Esophagus squamous epithelium (tissue), 5 donors: Measurements from ENCODE around the gene UBAC2. TPM values are rescaled to one million over a fixed set of nuclear protein-coding genes. Genes with fewer than 3 reads are reported as not detected.

Experiments used
- DNase-seq: peaks from one replicate; lab custom pipeline; 2025; lab: John Stamatoyannopoulos, UW
- H3K27ac ChIP-seq, 4 donors: fragments of 200-600 bp; sonication (generic); one replicate each; pipeline ENCODE4 v1.5.1; 2016 to 2019; ENCODE audit warnings: mild to moderate bottlenecking in 1 of 4
- H3K27me3 ChIP-seq, 4 donors: fragments of 200-600 bp; sonication (generic); 1 replicate in 3 of 4; 2 replicates in 1 of 4; pipeline versions ENCODE4 v1.5.1 to v1.6.0; 2017 to 2021; ENCODE audit warnings: antibody characterized with exemption in 1 of 4
- H3K36me3 ChIP-seq, 3 donors: fragments of 200-600 bp; sonication (generic); one replicate each; pipeline ENCODE4 v1.5.1; 2016 to 2019
- H3K4me1 ChIP-seq, 3 donors: fragments of 200-600 bp; sonication (generic); one replicate each; pipeline ENCODE4 v1.5.1; 2017 to 2019
- H3K4me3 ChIP-seq, 4 donors: fragments of 200-600 bp; sonication (generic); 1 replicate in 3 of 4; 2 replicates in 1 of 4; pipeline ENCODE4 v1.5.1; 2016 to 2019; ENCODE audit warnings: mild to moderate bottlenecking in 2 of 4, moderate library complexity in 1 of 4
- H3K9me3 ChIP-seq, 3 donors: fragments of 200-600 bp; sonication (generic); one replicate each; pipeline ENCODE4 v1.5.1; 2016 to 2019
- CTCF ChIP-seq, 6 experiments: fragments of 450-650 bp in 4 of 6; fragments of 200-600 bp in 2 of 6; sonication (generic) in 2 of 6; IDR thresholded peaks; one replicate each; pipeline ENCODE4 v1.5.1; 2016 to 2019; ENCODE audit warnings: antibody characterized with exemption in 6 of 6, mild to moderate bottlenecking in 4 of 6, moderate library complexity in 4 of 6
- POLR2A ChIP-seq, 4 donors: fragments of 450-650 bp; IDR thresholded peaks; one replicate each; pipeline ENCODE4 v1.6.1; 2017; ENCODE audit warnings: antibody characterized with exemption in 4 of 4, mild to moderate bottlenecking in 4 of 4, moderate library complexity in 3 of 4
- WGBS, 2 donors: methylation state at CpG; one replicate each; pipeline ENCODE4 v1.1.5; 2018; 5-methylcytosine and 5-hydroxymethylcytosine counted together
- intact Hi-C: fragments of 100-400 bp; cut with DNase I; formaldehyde crosslinking; loops from one replicate; pipeline ENCODE4 v1.15.0; 2022
- total RNA-seq, 4 donors: library from RNA; depleted of rRNA; stranded (reverse); fragments of >200 nt; gene quantifications; one replicate each; pipeline ENCODE4 v1.1.0, GENCODE V29; 2016
- donor health status: DM: yes; HTN: yes; CAD: no.

Gene UBAC2
- total RNA-seq, 4 donors from 2014 or later, result 60.8 to 84.6 (median 75.0) TPM

GRCh38 chr13:99197117-99197651, 3.5 kb upstream of the UBAC2 start:
- peaks cover 13 to 60% (median 19%) of the 10 kb centered on the region in 3 donors for H3K4me1 ChIP-seq
- peak overlapping the region in 2 of 4 donors; percentile 59 to 99 for H3K27ac ChIP-seq
- intact Hi-C loops, result no loop called here
- H3K4me3 ChIP-seq, result no peak overlapping the region
- no peaks in the 10 kb centered on the region for H3K9me3 ChIP-seq
- no peak for DNase-seq
- H3K36me3 ChIP-seq, result no peaks in the 10 kb centered on the region
- no peaks in the 10 kb centered on the region for H3K27me3 ChIP-seq
- TF ChIP-seq CTCF (IDR thresholded peaks at IDR 0.05) (no peak), POLR2A (IDR thresholded peaks at IDR 0.05) (no peak)
- 50 to 51% methylated on average over 5 of the region's 5 CpGs for WGBS, 2 donors

GRCh38 chr13:99199541-99200431, 868 bp upstream of the UBAC2 start:
- Histone ChIP-seq H3K9me3 (no peaks in the 10 kb centered on the region), H3K27me3 (no peaks in the 10 kb centered on the region), H3K36me3 (no peaks in the 10 kb centered on the region), H3K4me3 (peak overlapping the region; percentile 72 to 95 (median 85)), H3K27ac (peak overlapping the region; percentile 96 to 99 (median 99)), H3K4me1 (peaks cover 22 to 75% (median 33%) of the 10 kb centered on the region in 3 donors)
- WGBS, 2 donors, result 7 to 18% methylated on average over 8 to 22 of the region's 37 CpGs
- no peak for DNase-seq
- TF ChIP-seq CTCF (IDR thresholded peaks at IDR 0.05), result no peak
- no peak for TF ChIP-seq POLR2A (IDR thresholded peaks at IDR 0.05)
- intact Hi-C loops, result no loop called here

GRCh38 chr13:99203601-99204579, 3.2 kb downstream of the UBAC2 start:
- intact Hi-C loops, result no loop called here
- Histone ChIP-seq H3K27me3 (no peaks in the 10 kb centered on the region), H3K4me3 (no peak overlapping the region), H3K4me1 (peaks cover 29 to 79% (median 42%) of the 10 kb centered on the region in 3 donors), H3K36me3 (peaks cover 0 to 19% (median 0%) of the 10 kb centered on the region in 3 donors), H3K27ac (peak overlapping the region in 3 of 4 donors; percentile 17 to 48 (median 27)), H3K9me3 (no peaks in the 10 kb centered on the region)
- WGBS, 2 donors, result 64 to 79% methylated on average over 9 of the region's 9 CpGs
- no peak for DNase-seq
- TF ChIP-seq CTCF (IDR thresholded peaks at IDR 0.05) (no peak), POLR2A (IDR thresholded peaks at IDR 0.05) (no peak)

GRCh38 chr13:99205621-99206220, 5.1 kb downstream of the UBAC2 start:
- 92 to 93% methylated on average over 13 to 19 of the region's 22 CpGs for WGBS, 2 donors
- no peaks in the 10 kb centered on the region for H3K9me3 ChIP-seq
- no peaks in the 10 kb centered on the region for H3K27me3 ChIP-seq
- no peak for TF ChIP-seq POLR2A (IDR thresholded peaks at IDR 0.05)
- no peak for TF ChIP-seq CTCF (IDR thresholded peaks at IDR 0.05)
- DNase-seq, result no peak
- peaks cover 0 to 19% (median 0%) of the 10 kb centered on the region in 3 donors for H3K36me3 ChIP-seq
- intact Hi-C loops, result no loop called here
- H3K4me3 ChIP-seq, result no peak overlapping the region
- no peak overlapping the region for H3K27ac ChIP-seq
- H3K4me1 ChIP-seq, result peaks cover 34 to 83% (median 42%) of the 10 kb centered on the region in 3 donors
